GM13976 (cell line): ENCODE results near the gene GPR153.

Source experiments
- DNase-seq: peaks from one replicate; pipeline ENCODE4 v3.0.0; 2012; ENCODE audit warnings: low spot score
- in situ Hi-C: fragments of 300-500 bp; cut with MboI; formaldehyde crosslinking; loops from one replicate; pipeline ENCODE4 v1.12.0; 2022; ENCODE audit warnings: low sequenced_read_pairs, mixed read lengths, inconsistent platforms; ENCODE audit not compliant: unreplicated experiment
- TF ChIP-seq, protein P1 (sequence below): IDR thresholded peaks from 2 replicates; pipeline ENCODE4 v1.5.1; 2012; ENCODE audit warnings: borderline replicate concordance, mild to moderate bottlenecking; ENCODE audit not compliant: insufficient read depth; ENCODE audit errors: extremely low read depth, missing control alignments, control extremely low read depth

GPR153 gene

GRCh38 chr1:6258675-6259074 is 2.2 kb downstream of the GPR153 start:
- in situ Hi-C loops = loop anchor here (10.0 kb wide), 1 partner anchor 146 kb away; no protein-coding TSS in a partner anchor
- TF ChIP-seq, protein P1, sequence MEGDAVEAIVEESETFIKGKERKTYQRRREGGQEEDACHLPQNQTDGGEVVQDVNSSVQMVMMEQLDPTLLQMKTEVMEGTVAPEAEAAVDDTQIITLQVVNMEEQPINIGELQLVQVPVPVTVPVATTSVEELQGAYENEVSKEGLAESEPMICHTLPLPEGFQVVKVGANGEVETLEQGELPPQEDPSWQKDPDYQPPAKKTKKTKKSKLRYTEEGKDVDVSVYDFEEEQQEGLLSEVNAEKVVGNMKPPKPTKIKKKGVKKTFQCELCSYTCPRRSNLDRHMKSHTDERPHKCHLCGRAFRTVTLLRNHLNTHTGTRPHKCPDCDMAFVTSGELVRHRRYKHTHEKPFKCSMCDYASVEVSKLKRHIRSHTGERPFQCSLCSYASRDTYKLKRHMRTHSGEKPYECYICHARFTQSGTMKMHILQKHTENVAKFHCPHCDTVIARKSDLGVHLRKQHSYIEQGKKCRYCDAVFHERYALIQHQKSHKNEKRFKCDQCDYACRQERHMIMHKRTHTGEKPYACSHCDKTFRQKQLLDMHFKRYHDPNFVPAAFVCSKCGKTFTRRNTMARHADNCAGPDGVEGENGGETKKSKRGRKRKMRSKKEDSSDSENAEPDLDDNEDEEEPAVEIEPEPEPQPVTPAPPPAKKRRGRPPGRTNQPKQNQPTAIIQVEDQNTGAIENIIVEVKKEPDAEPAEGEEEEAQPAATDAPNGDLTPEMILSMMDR = no peak
- DNase-seq = no peak

DNA sequence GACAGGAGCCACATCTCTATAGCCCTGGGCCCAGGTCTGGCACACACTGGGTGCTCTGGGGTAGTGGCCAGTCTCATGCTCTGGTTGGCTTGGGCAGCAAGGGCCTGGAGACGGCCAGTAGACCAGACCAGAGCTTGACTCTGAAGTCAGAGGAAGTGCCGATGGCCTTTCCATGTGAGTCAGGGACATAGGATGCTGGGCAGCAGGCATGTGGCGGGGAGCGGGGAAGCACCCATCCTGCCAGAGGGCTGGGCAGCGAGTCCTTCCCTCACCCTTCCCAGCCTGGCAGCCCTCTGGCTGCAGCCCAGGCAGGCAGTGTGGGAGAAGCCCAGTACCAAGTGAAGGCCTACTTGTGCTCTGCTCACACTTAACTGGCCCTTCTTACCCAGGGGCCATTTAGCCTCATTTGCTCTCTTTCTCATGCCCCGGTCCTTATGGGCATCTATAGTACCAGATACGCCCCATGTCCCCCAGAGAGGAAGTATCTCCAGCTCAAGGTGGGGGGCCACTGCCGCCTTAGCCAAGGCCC is 3.3 kb downstream of the GPR153 start:
- TF ChIP-seq, protein P1 = no peak
- in situ Hi-C loops = loop anchor here (10.0 kb wide), 1 partner anchor 147 kb away; no protein-coding TSS in a partner anchor
- no peak for DNase-seq

- TF ChIP-seq, protein P1 = no peak
- DNase-seq = no peak
- in situ Hi-C loops = loop anchor here (10.0 kb wide), 1 partner anchor 148 kb away; no protein-coding TSS in a partner anchor
These were observed 4.3 kb downstream of the GPR153 start for GRCh38 chr1:6256645-6257044.

DNA sequence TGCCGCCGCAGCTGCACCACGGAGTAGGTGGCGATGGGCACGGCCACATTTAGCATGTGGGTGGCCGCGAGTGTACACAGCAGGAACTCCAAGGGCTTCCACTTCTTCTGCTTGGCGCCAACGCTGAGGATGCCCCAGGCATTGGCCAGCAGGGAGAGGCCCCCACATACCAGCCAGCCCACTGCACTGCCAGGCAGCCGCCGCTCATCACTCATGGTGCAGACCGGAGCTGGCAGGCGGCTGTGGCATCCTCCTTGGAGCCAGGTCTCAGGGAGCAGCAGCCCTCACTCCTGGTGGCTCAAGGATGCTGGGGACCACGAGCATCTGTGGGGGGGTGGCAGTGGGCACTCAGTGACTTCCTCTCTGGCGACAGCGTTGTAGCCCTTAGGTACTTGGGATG is 6.2 kb downstream of the GPR153 start:
- in situ Hi-C loops = loop anchor here (10.0 kb wide), 1 partner anchor 150 kb away; no protein-coding TSS in a partner anchor
- DNase-seq = no peak
- TF ChIP-seq, protein P1 = no peak

DNA sequence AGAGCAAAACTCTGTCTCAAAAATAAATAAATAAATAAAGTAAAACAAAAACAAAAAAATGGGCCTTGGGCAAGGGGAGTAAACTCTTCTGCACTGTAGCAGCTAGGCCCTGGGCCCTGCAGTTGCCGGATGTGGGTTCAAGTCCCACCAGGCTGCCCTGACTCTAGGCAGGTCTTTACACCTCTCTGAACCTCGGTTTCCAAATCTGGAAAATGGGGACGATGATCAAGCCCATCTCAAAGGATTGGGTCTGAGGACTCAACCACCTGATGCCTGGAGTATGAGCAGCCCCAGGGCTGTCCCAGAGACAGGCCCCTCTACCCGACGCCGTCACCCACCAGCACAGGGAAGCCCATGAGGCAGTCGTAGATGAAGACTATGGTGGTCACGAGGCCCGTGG is 7.5 kb downstream of the GPR153 start:
- no peak for DNase-seq
- in situ Hi-C loops = loop anchor here (10.0 kb wide), 1 partner anchor 151 kb away; no protein-coding TSS in a partner anchor
- TF ChIP-seq, protein P1 = no peak

- no peak for DNase-seq
- in situ Hi-C loops = loop anchor here (10.0 kb wide), 1 partner anchor 152 kb away; no protein-coding TSS in a partner anchor
- TF ChIP-seq, protein P1 = no peak
These were observed 8.6 kb downstream of the GPR153 start for GRCh38 chr1:6252374-6252710.

DNA sequence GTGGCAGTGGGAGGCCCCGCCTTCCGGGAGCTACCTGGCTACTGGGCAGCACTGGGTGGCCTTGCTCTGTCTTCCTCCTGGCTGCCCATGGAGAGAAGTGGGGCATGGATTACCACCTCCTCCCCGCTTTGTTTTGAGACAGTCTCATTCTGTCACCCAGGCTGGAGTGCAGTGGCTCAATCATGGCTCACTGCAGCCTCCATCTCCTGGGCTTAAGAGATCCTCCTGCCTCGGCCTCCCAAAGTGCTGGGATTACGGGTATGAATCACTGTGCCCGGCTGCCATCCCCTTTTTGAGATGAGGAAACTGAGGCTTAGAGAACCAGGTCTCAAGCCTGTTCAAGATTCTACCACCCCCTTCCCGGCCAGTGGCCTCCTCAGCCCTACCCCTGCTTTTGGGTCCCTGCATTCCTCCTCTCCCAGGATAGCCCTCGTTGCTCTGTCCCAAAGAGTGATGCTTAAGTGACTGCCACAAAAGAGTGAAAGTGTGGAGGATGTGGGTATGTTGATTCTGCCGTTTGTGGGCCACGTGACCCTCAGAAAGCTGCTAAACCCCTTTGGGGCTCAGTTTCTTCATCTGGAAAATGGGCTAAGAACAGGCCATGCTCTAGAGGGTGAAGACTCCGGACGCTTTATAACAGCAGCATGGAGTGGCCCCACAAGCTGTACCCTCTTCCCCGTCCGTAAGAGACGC is 9.1 kb downstream of the GPR153 start:
- DNase-seq = no peak
- in situ Hi-C loops = loop anchor here (10.0 kb wide), 1 partner anchor 153 kb away; no protein-coding TSS in a partner anchor
- TF ChIP-seq, protein P1 = no peak
